DND-41 (cell line): ENCODE data around the gene NEGR1.

ENCODE experiments used
- EZH2 ChIP-seq: IDR thresholded peaks from 3 replicates; pipeline ENCODE4 v1.6.1; 2012; ENCODE audit warnings: borderline replicate concordance, low read depth, mild to moderate bottlenecking, moderate library complexity, low read length, inconsistent platforms; ENCODE audit not compliant: severe bottlenecking
- TF ChIP-seq, protein P1 (sequence below): IDR thresholded peaks from 2 replicates; pipeline ENCODE4 v1.5.1; 2012; ENCODE audit warnings: borderline replicate concordance, low read length, moderate library complexity, mild to moderate bottlenecking; ENCODE audit not compliant: poor library complexity, severe bottlenecking; ENCODE audit errors: extremely low read depth

DNA sequence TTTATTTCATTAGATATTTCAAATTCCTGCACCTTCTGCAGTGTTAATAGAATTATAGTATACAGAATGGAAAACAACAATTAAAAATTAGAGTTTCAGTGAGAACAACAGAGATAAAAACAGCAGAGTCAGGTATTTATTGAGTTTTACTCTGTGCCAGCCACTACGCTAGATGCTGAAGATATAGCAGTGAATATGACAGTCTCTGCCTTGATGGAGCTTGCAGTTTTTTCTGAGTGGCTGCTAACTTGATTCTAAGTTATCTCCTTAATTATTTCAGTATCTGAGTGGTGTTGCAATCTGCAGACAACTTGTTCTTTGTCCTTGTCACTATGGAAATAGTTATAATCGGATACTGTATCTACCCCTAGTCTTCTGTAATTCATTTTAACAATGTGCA is 817.2 kb downstream of the NEGR1 start:
- TF ChIP-seq, protein P1, sequence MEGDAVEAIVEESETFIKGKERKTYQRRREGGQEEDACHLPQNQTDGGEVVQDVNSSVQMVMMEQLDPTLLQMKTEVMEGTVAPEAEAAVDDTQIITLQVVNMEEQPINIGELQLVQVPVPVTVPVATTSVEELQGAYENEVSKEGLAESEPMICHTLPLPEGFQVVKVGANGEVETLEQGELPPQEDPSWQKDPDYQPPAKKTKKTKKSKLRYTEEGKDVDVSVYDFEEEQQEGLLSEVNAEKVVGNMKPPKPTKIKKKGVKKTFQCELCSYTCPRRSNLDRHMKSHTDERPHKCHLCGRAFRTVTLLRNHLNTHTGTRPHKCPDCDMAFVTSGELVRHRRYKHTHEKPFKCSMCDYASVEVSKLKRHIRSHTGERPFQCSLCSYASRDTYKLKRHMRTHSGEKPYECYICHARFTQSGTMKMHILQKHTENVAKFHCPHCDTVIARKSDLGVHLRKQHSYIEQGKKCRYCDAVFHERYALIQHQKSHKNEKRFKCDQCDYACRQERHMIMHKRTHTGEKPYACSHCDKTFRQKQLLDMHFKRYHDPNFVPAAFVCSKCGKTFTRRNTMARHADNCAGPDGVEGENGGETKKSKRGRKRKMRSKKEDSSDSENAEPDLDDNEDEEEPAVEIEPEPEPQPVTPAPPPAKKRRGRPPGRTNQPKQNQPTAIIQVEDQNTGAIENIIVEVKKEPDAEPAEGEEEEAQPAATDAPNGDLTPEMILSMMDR, result no peak
- no peak for TF ChIP-seq EZH2
